ENCODE data around the gene HBG1.

Gene HBG1

DNA sequence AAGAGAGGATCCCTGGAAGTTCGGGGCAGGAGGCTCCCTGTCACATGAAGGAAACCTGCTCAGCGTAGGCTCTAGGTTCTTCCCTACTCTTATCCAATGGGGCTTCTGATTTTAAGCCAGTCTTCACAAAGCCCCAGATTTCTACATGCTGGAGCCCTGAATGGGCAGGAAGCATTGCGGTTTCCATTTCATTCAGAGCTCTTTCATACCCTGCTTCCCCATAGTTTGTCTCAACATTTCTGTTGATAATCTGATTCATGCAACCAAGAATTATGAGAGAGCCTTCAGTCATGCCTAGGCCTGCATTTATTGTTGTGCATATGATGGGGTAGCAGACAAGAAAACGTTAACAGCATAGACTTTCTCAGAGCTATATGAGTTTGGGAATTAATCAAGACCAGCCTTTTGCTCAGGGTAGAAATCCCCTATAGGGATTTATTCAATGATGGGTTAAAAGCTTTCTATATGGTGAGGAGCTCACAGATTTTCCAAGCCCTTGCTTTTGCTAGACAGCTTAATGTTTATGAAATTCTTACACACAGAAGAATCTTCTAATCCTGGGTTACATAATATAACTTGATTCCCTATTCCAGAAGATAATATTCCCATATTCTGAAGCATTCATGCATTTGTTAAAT, 36.2 kb upstream of the HBG1 start:
- Histone ChIP-seq H2BK5ac (ENCODE audit: low read depth, low read length, poor library complexity) (no peak overlapping the region), H3K4me1 (ENCODE audit: control insufficient read depth in 1 of 2, insufficient read depth in 2 of 2, low read length in 2 of 2) (no peaks in the 10 kb centered on the region), H3K27me3 (ENCODE audit: insufficient read depth, low read length) (no peaks in the 10 kb centered on the region), H3K79me2 (ENCODE audit: control insufficient read depth, insufficient read depth, low read length, poor library complexity) (no peaks in the 10 kb centered on the region), H2BK120ac (ENCODE audit: insufficient read depth, low read length, poor library complexity) (no peak overlapping the region), H3K4me3 (ENCODE audit: low read depth, low read length) (no peak overlapping the region), H3K27ac (ENCODE audit: low read depth, low read length) (no peak overlapping the region), H3K18ac (ENCODE audit: low read length) (no peak overlapping the region), H4K8ac (ENCODE audit: low read depth, low read length) (no peak overlapping the region), H2AK5ac (ENCODE audit: low read length) (no peak overlapping the region), H3K14ac (ENCODE audit: low read length) (no peak overlapping the region), H2AFZ (ENCODE audit: insufficient read depth, low read length, poor library complexity) (no peak overlapping the region), H3K9ac (ENCODE audit: low read length) (no peak overlapping the region), H3K4me2 (ENCODE audit: low read length) (no peak overlapping the region), H3K9me3 (ENCODE audit: insufficient read depth, low read depth, low read length) (no peaks in the 10 kb centered on the region), H4K91ac (ENCODE audit: low read depth, low read length) (no peak overlapping the region), H2BK12ac (ENCODE audit: low read length) (no peak overlapping the region), H3K23ac (ENCODE audit: low read length) (no peak overlapping the region), H4K12ac (ENCODE audit: low read depth, low read length) (no peak overlapping the region), H3K4ac (ENCODE audit: low read depth, low read length) (no peak overlapping the region), H3K36me3 (ENCODE audit: control insufficient read depth in 1 of 2, insufficient read depth in 2 of 2, low read length in 2 of 2) (no peaks in the 10 kb centered on the region), H3K79me1 (ENCODE audit: low read length) (no peaks in the 10 kb centered on the region)
- DNase-seq: no peak
- WGBS (ENCODE audit: extremely low coverage, insufficient coverage, insufficient read length): no CpG with 5 or more reads among the region's 4 CpGs

DNA sequence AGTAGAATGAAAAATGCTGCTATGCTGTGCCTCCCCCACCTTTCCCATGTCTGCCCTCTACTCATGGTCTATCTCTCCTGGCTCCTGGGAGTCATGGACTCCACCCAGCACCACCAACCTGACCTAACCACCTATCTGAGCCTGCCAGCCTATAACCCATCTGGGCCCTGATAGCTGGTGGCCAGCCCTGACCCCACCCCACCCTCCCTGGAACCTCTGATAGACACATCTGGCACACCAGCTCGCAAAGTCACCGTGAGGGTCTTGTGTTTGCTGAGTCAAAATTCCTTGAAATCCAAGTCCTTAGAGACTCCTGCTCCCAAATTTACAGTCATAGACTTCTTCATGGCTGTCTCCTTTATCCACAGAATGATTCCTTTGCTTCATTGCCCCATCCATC, 35.0 kb upstream of the HBG1 start:
- Histone ChIP-seq H3K14ac (ENCODE audit: low read length) (no peak overlapping the region), H2AK5ac (ENCODE audit: low read length) (no peak overlapping the region), H4K12ac (ENCODE audit: low read depth, low read length) (no peak overlapping the region), H2BK5ac (ENCODE audit: low read depth, low read length, poor library complexity) (no peak overlapping the region), H3K36me3 (ENCODE audit: control insufficient read depth in 1 of 2, insufficient read depth in 2 of 2, low read length in 2 of 2) (no peaks in the 10 kb centered on the region), H3K4me2 (ENCODE audit: low read length) (no peak overlapping the region), H3K27me3 (ENCODE audit: insufficient read depth, low read length) (no peaks in the 10 kb centered on the region), H2AFZ (ENCODE audit: insufficient read depth, low read length, poor library complexity) (no peak overlapping the region), H3K9ac (ENCODE audit: low read length) (no peak overlapping the region), H3K9me3 (ENCODE audit: insufficient read depth, low read depth, low read length) (no peaks in the 10 kb centered on the region), H3K79me1 (ENCODE audit: low read length) (no peaks in the 10 kb centered on the region), H3K4me3 (ENCODE audit: low read depth, low read length) (no peak overlapping the region), H3K4ac (ENCODE audit: low read depth, low read length) (no peak overlapping the region), H3K79me2 (ENCODE audit: control insufficient read depth, insufficient read depth, low read length, poor library complexity) (no peaks in the 10 kb centered on the region), H2BK120ac (ENCODE audit: insufficient read depth, low read length, poor library complexity) (no peak overlapping the region), H2BK12ac (ENCODE audit: low read length) (no peak overlapping the region), H3K18ac (ENCODE audit: low read length) (no peak overlapping the region), H3K23ac (ENCODE audit: low read length) (no peak overlapping the region), H3K27ac (ENCODE audit: low read depth, low read length) (no peak overlapping the region), H4K8ac (ENCODE audit: low read depth, low read length) (no peak overlapping the region), H4K91ac (ENCODE audit: low read depth, low read length) (no peak overlapping the region), H3K4me1 (ENCODE audit: control insufficient read depth in 1 of 2, insufficient read depth in 2 of 2, low read length in 2 of 2) (no peaks in the 10 kb centered on the region)
- no peak for DNase-seq
- no CpG with 5 or more reads among the region's 2 CpGs for WGBS (ENCODE audit: extremely low coverage, insufficient coverage, insufficient read length)

DNA sequence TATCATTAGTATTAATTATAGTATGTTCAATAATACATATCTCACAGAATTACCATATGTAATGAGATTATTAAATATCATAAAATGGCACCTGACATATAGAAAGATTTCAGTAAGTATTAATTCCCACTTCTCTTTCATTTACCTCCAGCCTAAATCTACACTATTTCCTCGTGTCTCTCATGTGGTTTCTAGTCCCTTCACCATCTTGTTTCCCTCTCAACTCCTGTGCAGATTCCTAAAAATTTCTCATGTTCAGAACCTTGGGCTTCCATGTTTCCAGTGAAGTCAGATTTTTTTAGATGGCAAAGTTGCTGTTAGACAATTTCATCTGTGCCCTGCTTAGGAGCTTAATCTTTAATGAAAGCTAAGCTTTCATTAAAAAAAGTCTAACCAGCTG, 34.2 kb upstream of the HBG1 start:
- H3K4me2 ChIP-seq (ENCODE audit: low read length): no peak overlapping the region
- DNase-seq: no peak
- H3K4ac ChIP-seq (ENCODE audit: low read depth, low read length): no peak overlapping the region
- no CpG with 5 or more reads among the region's 1 CpG for WGBS (ENCODE audit: extremely low coverage, insufficient coverage, insufficient read length)
- H3K79me1 ChIP-seq (ENCODE audit: low read length): no peaks in the 10 kb centered on the region
- no peak overlapping the region for H2BK120ac ChIP-seq (ENCODE audit: insufficient read depth, low read length, poor library complexity)
- H4K12ac ChIP-seq (ENCODE audit: low read depth, low read length): no peak overlapping the region
- H3K79me2 ChIP-seq (ENCODE audit: control insufficient read depth, insufficient read depth, low read length, poor library complexity): no peaks in the 10 kb centered on the region
- H3K36me3 ChIP-seq (ENCODE audit: control insufficient read depth in 1 of 2, insufficient read depth in 2 of 2, low read length in 2 of 2): no peaks in the 10 kb centered on the region
- H4K8ac ChIP-seq (ENCODE audit: low read depth, low read length): no peak overlapping the region
- no peak overlapping the region for H2AFZ ChIP-seq (ENCODE audit: insufficient read depth, low read length, poor library complexity)
- no peak overlapping the region for H2BK12ac ChIP-seq (ENCODE audit: low read length)
- H3K4me1 ChIP-seq (ENCODE audit: control insufficient read depth in 1 of 2, insufficient read depth in 2 of 2, low read length in 2 of 2): no peaks in the 10 kb centered on the region
- H3K9ac ChIP-seq (ENCODE audit: low read length): no peak overlapping the region
- H3K4me3 ChIP-seq (ENCODE audit: low read depth, low read length): no peak overlapping the region
- H2BK5ac ChIP-seq (ENCODE audit: low read depth, low read length, poor library complexity): no peak overlapping the region
- H3K9me3 ChIP-seq (ENCODE audit: insufficient read depth, low read depth, low read length): no peaks in the 10 kb centered on the region
- no peak overlapping the region for H4K91ac ChIP-seq (ENCODE audit: low read depth, low read length)
- no peak overlapping the region for H3K23ac ChIP-seq (ENCODE audit: low read length)
- no peak overlapping the region for H3K27ac ChIP-seq (ENCODE audit: low read depth, low read length)
- no peak overlapping the region for H3K14ac ChIP-seq (ENCODE audit: low read length)
- no peak overlapping the region for H3K18ac ChIP-seq (ENCODE audit: low read length)
- H2AK5ac ChIP-seq (ENCODE audit: low read length): no peak overlapping the region
- no peaks in the 10 kb centered on the region for H3K27me3 ChIP-seq (ENCODE audit: insufficient read depth, low read length)

DNA sequence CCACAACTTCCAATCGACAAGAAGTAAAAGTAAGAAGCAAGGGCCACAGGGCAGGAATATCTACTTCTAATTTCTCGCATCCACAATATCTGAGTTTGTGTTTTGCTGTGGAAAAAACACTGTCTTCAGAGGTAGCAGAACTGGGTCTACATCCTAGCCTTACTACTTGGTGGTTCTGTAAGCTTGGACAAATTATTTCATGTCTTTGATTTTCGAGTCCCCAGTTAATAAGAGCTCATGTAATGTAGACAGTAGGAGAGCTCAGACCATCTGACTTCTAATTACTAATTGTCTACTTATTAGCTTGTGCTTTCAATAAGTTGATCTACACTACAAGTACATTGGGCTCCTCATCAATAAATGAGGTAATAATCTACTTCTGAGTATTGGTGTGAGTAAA, 33.4 kb upstream of the HBG1 start:
- Histone ChIP-seq H2BK12ac (ENCODE audit: low read length) (no peak overlapping the region), H3K79me2 (ENCODE audit: control insufficient read depth, insufficient read depth, low read length, poor library complexity) (no peaks in the 10 kb centered on the region), H2BK5ac (ENCODE audit: low read depth, low read length, poor library complexity) (no peak overlapping the region), H3K14ac (ENCODE audit: low read length) (no peak overlapping the region), H3K4ac (ENCODE audit: low read depth, low read length) (no peak overlapping the region), H3K23ac (ENCODE audit: low read length) (no peak overlapping the region), H3K9me3 (ENCODE audit: insufficient read depth, low read depth, low read length) (no peaks in the 10 kb centered on the region), H3K79me1 (ENCODE audit: low read length) (no peaks in the 10 kb centered on the region), H4K8ac (ENCODE audit: low read depth, low read length) (no peak overlapping the region), H2AK5ac (ENCODE audit: low read length) (no peak overlapping the region), H3K18ac (ENCODE audit: low read length) (no peak overlapping the region), H3K4me1 (ENCODE audit: control insufficient read depth in 1 of 2, insufficient read depth in 2 of 2, low read length in 2 of 2) (no peaks in the 10 kb centered on the region), H3K4me2 (ENCODE audit: low read length) (no peak overlapping the region), H3K27ac (ENCODE audit: low read depth, low read length) (no peak overlapping the region), H3K36me3 (ENCODE audit: control insufficient read depth in 1 of 2, insufficient read depth in 2 of 2, low read length in 2 of 2) (no peaks in the 10 kb centered on the region), H4K12ac (ENCODE audit: low read depth, low read length) (no peak overlapping the region), H3K27me3 (ENCODE audit: insufficient read depth, low read length) (no peaks in the 10 kb centered on the region), H2AFZ (ENCODE audit: insufficient read depth, low read length, poor library complexity) (no peak overlapping the region), H3K4me3 (ENCODE audit: low read depth, low read length) (no peak overlapping the region), H3K9ac (ENCODE audit: low read length) (no peak overlapping the region), H4K91ac (ENCODE audit: low read depth, low read length) (no peak overlapping the region), H2BK120ac (ENCODE audit: insufficient read depth, low read length, poor library complexity) (no peak overlapping the region)
- DNase-seq: no peak
- WGBS (ENCODE audit: extremely low coverage, insufficient coverage, insufficient read length): no CpG with 5 or more reads among the region's 3 CpGs

Data from trophoblast cell (in vitro differentiated cells and primary cell).